SH-SY5Y (cell line): ENCODE measurements around the gene SURF6.

ENCODE experiments used
- GATA2 ChIP-seq: IDR thresholded peaks from 2 replicates; pipeline ENCODE4 v1.6.1; 2011; ENCODE audit warnings: mild to moderate bottlenecking, low read depth, low read length
- GATA3 ChIP-seq: IDR thresholded peaks from 2 replicates; pipeline ENCODE4 v1.6.1; 2011; ENCODE audit warnings: low read depth, mild to moderate bottlenecking, low read length, moderate library complexity

GRCh38 chr9:133332381-133332730 is 3.6 kb downstream of the SURF6 start:
- TF ChIP-seq GATA2 (no peak), GATA3 (no peak)
